Islet precursor cell (in vitro differentiated cells): ENCODE data around the gene ZNF316.
"Not testable (repeated sequence)": the region's sequence is repeated elsewhere in the genome, so short reads cannot be mapped to it uniquely, and the experiment has no call there.

ENCODE experiments used
- DNase-seq: peaks from one replicate; pipeline ENCODE4 v3.0.0-alpha.2; 2018

The ZNF316 gene

DNA sequence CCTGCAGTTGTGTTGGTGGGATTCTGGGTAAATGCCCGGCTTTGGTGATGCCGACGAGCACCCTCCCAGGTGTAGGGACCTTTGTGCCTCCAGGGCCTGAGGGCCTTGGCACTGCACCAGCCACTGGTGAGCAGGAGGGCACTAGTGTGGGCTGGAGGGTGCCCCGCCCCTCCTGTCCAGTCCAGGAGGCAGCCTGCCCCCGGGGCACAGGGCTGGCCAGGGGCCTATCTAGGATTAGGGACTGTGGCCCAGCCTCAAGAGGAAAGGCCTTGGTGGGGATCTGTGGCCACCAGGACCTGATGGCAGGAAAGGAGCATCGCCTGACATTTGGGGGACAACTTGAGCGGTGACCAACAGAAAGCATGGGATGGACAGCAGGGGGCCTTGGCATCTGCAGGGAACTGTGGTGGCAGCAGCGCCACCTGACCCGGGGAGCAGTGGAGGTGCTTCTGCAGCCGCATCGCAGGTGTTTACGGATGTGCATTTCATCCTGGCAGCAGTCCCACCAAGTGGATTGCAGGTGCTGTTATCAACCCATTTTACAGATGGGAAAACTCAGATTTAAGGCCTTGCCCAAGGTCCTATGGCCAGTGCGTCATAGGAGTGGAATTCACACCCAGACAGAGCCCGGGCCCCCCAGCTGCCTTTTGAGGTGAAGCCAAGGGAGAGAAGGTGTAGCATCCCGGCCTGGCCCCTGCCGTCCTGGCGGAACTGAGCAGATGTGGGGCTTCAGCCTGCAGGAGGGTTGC, 11.1 kb downstream of the ZNF316 start:
- no peak for DNase-seq

GRCh38 chr7:6648815-6649104, 11.6 kb downstream of the ZNF316 start:
- DNase-seq: no peak

- DNase-seq: peak; percentile 32
Observed at GRCh38 chr7:6649241-6649961, 12.3 kb downstream of the ZNF316 start.

GRCh38 chr7:6650086-6650485, 13.0 kb downstream of the ZNF316 start:
- peak; percentile 27 for DNase-seq

GRCh38 chr7:6650521-6651011, 13.4 kb downstream of the ZNF316 start:
- DNase-seq: no peak

GRCh38 chr7:6651851-6652445, 14.8 kb downstream of the ZNF316 start:
- peak; percentile 46 for DNase-seq

GRCh38 chr7:6652446-6653011, 15.4 kb downstream of the ZNF316 start:
- no peak for DNase-seq

DNA sequence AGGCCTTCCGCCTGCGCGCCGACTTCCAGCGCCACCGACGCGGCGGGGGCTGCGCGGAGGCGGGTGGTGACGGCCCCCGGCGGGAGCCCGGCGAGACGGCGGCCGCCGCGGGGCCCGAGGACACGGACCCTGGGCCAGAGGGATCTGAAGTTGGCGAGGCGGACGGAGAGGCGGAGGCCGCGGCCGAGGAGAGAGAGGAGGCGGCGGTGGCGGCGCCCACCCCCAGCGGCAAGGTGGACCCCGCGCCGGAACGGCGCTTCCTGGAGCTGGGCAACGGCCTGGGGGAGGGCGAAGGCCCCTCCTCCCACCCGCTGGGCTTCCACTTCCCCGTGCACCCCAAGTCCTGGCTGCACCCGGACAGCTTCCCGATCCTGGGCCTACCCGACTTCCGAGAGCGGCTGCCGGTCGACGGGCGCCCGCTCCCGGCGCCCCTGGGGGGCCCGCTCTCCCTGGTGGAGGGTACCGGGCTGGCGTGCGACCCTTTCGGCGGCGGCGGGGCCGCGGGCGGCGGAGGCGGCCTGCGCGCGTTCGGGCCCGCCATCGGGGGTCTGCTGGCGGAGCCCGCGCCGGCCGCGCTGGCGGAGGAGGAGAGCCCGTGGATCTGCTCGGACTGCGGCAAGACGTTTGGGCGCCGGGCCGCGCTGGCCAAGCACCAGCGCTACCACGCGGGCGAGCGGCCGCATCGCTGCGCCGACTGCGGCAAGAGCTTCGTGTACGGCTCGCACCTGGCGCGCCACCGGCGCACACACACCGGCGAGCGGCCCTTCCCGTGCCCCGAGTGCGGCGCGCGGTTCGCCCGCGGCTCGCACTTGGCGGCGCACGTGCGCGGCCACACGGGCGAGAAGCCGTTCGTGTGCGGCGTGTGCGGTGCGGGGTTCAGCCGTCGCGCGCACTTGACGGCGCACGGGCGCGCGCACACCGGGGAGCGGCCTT, 16.2 kb downstream of the ZNF316 start:
- no peak for DNase-seq

- DNase-seq: no peak
Observed at GRCh38 chr7:6654113-6654841, 17.2 kb downstream of the ZNF316 start.

- DNase-seq: peak; percentile 48
Observed at GRCh38 chr7:6654842-6655610, 17.9 kb downstream of the ZNF316 start.

GRCh38 chr7:6655636-6656385, 18.7 kb downstream of the ZNF316 start:
- DNase-seq: peak; percentile 46

- DNase-seq: no peak
Observed at GRCh38 chr7:6656413-6656812, 19.3 kb downstream of the ZNF316 start.

DNA sequence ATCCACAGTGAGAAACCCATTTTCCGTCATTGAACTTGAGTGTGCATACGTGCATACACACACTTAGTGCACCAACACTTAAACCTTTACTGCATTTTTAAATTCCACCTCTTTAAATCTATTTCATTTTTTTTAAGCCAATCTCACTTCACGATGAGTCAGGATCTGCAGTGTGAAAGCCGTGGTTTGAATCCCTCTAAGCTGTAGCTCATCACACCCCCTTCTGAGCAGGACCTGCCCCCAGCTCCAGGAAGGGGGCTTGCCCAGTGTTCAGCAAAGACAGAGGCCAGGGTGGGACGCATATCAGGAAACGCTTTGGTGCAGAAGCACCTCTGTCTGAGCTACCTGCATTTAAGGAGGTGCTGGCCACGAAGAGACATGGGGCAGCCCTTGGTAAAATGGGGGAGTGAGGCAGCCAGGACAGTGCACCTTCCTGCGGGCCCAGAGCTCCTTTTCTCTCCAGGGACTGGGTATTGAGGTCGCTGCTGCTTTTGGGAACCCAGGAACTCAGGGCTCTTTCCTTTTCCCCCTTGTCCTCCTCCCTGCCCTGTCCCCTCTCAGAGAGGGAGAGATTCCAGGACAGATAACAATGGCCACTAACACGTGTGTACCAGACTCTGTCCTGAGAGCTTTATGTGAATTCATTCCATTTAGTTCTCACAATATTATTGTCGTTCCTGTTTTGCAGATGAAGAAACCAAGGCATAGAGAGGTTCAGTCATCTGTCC, 21.7 kb downstream of the ZNF316 start:
- no peak for DNase-seq

DNA sequence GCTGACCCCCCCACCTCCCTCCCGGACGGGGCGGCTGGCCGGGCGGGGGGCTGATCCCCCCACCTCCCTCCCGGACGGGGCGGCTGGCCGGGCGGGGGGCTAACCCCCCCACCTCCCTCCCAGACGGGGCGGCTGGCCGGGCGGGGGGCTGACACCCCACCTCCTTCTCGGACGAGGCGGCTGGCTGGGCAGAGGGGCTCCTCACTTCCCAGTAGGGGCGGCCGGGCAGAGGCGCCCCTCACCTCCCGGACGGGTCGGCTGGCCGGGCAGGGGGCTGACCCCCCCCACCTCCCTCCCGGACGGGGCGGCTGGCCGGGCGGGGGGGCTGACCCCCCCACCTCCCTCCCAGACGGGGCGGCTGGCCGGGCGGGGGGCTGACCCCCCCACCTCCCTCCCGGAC, 33.7 kb downstream of the ZNF316 start:
- DNase-seq: not testable (repeated sequence)

DNA sequence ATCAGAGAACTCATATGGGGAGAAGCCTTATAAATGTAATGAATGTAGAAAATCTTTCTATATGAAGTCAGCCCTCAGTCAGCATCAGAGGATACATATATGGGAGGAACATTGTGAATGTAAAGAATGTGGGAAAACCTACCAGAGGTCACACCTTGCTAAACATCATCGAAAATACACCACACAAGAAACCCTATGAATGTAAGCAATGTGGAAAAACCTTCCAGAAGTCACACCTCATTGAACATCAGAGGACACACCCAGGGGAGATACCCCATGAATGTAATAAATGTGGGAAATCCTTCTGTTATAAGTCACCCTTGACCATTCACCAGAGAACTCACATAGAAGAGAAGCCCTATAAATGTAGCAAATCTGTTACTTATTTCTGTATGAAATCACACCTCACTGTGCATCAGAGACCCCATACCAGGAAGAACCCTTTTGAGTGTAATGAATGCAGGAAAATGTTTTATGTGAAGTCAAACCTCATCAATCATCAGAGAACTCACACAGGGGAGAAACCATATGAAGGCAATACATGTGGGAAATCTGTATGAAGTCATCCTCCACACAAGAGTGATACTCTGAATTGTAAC, 38.8 kb downstream of the ZNF316 start:
- DNase-seq: no peak

- DNase-seq: no peak
Observed at GRCh38 chr7:6680146-6680545, 43.0 kb downstream of the ZNF316 start.

DNA sequence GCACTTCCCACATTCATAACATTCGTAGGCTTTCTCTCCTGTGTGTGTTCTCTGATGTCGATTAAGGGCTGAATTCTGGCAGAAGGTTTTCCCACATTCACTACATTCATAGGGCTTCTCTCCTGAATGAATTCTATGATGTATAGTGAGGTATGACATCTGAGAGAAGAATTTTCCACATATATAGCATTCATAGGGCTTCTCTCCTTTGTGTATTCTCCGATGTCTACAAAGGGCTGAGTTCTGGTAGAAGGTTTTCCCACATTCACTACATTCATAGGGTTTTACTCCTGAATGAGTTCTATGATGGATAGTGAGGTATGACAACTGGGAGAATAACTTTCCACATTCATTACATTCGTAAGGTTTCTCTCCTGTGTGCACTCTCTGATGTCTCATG, 54.0 kb downstream of the ZNF316 start:
- DNase-seq: no peak

GRCh38 chr7:6691609-6692106, 54.5 kb downstream of the ZNF316 start:
- DNase-seq: no peak

- DNase-seq: no peak
Observed at GRCh38 chr7:6700793-6701192, 63.7 kb downstream of the ZNF316 start.
